Neural progenitor cell (in vitro differentiated cells): ENCODE results near the gene NFASC. TPM values are rescaled to one million over a fixed set of nuclear protein-coding genes. Genes with fewer than 3 reads are reported as not detected.

ENCODE experiments used
- DNase-seq: peaks from one replicate; pipeline ENCODE4 v3.0.0-alpha.2; 2016; ENCODE audit warnings: low spot score
- H2AFZ ChIP-seq: fragments of 200-600 bp; sonication (generic); replicated peaks from 2 replicates; pipeline ENCODE4 v1.6.1; 2016; ENCODE audit warnings: antibody characterized with exemption
- H3F3A ChIP-seq: fragments of 200-600 bp; sonication (generic); 2 replicates; pipeline ENCODE4 v1.6.1; 2016; ENCODE audit warnings: antibody characterized with exemption, low read depth
- H3K27ac ChIP-seq: fragments of 200-600 bp; sonication (generic); 2 replicates; pipeline ENCODE4 v1.5.1; 2016; ENCODE audit warnings: mild to moderate bottlenecking
- H3K27me3 ChIP-seq: fragments of 200-600 bp; sonication (generic); 2 replicates; pipeline ENCODE4 v1.6.1; 2016; ENCODE audit warnings: mild to moderate bottlenecking, moderate library complexity
- H3K36me3 ChIP-seq: fragments of 200-600 bp; sonication (generic); 2 replicates; pipeline ENCODE4 v1.5.1; 2016
- H3K4me1 ChIP-seq: fragments of 200-600 bp; sonication (generic); 2 replicates; pipeline ENCODE4 v1.6.1; 2016; ENCODE audit warnings: mixed run types
- H3K4me2 ChIP-seq: fragments of 200-600 bp; sonication (generic); 2 replicates; pipeline ENCODE4 v1.6.1; 2016
- H3K4me3 ChIP-seq: fragments of 200-600 bp; sonication (generic); 2 replicates; pipeline ENCODE4 v1.5.1; 2016
- H3K79me2 ChIP-seq: fragments of 200-600 bp; sonication (generic); 2 replicates; pipeline ENCODE4 v1.6.1; 2016; ENCODE audit warnings: low read depth
- H3K9ac ChIP-seq: fragments of 200-600 bp; sonication (generic); 2 replicates; pipeline ENCODE4 v1.6.1; 2016
- H3K9me3 ChIP-seq: fragments of 200-600 bp; sonication (generic); 2 replicates; pipeline ENCODE4 v1.5.1; 2016; ENCODE audit warnings: low read depth
- H4K20me1 ChIP-seq: fragments of 200-600 bp; sonication (generic); 2 replicates; pipeline ENCODE4 v1.6.1; 2016; ENCODE audit warnings: low read depth
- H3K27ac Mint-ChIP-seq: 3 replicates; pipeline ENCODE4 v1.8.0; 2021; ENCODE audit warnings: mixed read lengths
- H3K27me3 Mint-ChIP-seq: 2 replicates; pipeline ENCODE4 v1.8.0; 2022; ENCODE audit warnings: low read depth, mild to moderate bottlenecking, inconsistent platforms, moderate library complexity, mixed read lengths; ENCODE audit not compliant: insufficient read depth
- H3K36me3 Mint-ChIP-seq: 3 replicates; pipeline ENCODE4 v1.8.0; 2021; ENCODE audit warnings: mixed read lengths
- H3K4me1 Mint-ChIP-seq: 3 replicates; pipeline ENCODE4 v1.8.0; 2021; ENCODE audit warnings: mixed read lengths
- H3K4me3 Mint-ChIP-seq: 3 replicates; pipeline ENCODE4 v1.8.0; 2021; ENCODE audit warnings: mild to moderate bottlenecking, moderate library complexity, mixed read lengths
- H3K9me3 Mint-ChIP-seq: 3 replicates; pipeline ENCODE4 v1.8.0; 2020; ENCODE audit warnings: mixed read lengths
- EZH2 ChIP-seq: fragments of 200-600 bp; sonication (generic); IDR thresholded peaks from 2 replicates; pipeline ENCODE4 v1.6.1; 2017; ENCODE audit warnings: antibody characterized with exemption, mild to moderate bottlenecking, moderate library complexity
- EZH2phosphoT487 ChIP-seq: fragments of 200-600 bp; sonication (generic); IDR thresholded peaks from 2 replicates; pipeline ENCODE4 v1.6.1; 2017; ENCODE audit warnings: antibody characterized with exemption
- total RNA-seq: library from RNA; depleted of rRNA; stranded (reverse); fragments of >200 nt; gene quantifications from 2 replicates; pipeline ENCODE4 v1.2.3, GENCODE V29; 2015; ENCODE audit warnings: low replicate concordance
- TF ChIP-seq, protein P1 (sequence below): fragments of 200-600 bp; sonication (generic); IDR thresholded peaks from 2 replicates; pipeline ENCODE4 v1.5.1; 2017; ENCODE audit warnings: antibody characterized with exemption, mild to moderate bottlenecking

Gene NFASC
- total RNA-seq, 1 donor from 2014 or later, result 2.5 TPM

DNA sequence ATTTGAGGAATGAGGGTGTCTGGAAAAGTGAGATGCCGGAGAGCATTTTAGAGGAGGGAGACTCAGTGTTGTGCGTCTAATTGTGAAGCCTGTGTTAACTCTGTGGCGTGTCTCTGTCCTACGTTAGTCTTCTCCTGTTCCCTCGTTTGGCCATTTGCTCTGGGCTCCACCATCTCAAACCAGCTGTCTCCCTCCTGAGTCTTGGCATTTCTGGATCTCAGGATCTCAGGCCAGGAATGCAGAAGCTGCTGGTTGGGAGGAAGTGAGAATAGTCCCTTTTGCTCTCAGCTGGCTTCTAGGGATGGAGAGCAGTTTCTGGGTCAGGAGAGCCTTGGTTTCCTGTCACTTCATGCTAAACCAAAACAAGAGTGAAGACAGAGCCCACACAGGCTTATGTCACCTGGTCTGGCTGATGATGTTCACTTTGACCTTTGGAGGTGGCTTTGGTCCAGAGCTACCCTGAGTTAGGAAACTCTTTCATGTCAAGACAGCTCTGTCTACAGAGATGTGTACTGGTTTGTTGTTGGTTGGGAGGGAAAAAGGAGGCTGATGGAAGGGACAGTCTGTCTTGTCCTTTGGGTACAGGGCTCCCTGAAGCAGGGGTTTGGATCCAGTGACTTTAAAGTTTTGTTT lies 859 bp downstream of the NFASC start:
- H3F3A ChIP-seq, result no peaks in the 10 kb centered on the region
- TF ChIP-seq EZH2 (no peak), EZH2phosphoT487 (no peak)
- TF ChIP-seq, protein P1, sequence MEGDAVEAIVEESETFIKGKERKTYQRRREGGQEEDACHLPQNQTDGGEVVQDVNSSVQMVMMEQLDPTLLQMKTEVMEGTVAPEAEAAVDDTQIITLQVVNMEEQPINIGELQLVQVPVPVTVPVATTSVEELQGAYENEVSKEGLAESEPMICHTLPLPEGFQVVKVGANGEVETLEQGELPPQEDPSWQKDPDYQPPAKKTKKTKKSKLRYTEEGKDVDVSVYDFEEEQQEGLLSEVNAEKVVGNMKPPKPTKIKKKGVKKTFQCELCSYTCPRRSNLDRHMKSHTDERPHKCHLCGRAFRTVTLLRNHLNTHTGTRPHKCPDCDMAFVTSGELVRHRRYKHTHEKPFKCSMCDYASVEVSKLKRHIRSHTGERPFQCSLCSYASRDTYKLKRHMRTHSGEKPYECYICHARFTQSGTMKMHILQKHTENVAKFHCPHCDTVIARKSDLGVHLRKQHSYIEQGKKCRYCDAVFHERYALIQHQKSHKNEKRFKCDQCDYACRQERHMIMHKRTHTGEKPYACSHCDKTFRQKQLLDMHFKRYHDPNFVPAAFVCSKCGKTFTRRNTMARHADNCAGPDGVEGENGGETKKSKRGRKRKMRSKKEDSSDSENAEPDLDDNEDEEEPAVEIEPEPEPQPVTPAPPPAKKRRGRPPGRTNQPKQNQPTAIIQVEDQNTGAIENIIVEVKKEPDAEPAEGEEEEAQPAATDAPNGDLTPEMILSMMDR, result no peak
- no peak overlapping the region for H3K27ac ChIP-seq
- no peaks in the 10 kb centered on the region for H4K20me1 ChIP-seq
- no peaks in the 10 kb centered on the region for H3K9me3 ChIP-seq
- no peaks in the 10 kb centered on the region for H3K79me2 ChIP-seq
- Mint-ChIP-seq H3K27ac (peak overlapping the region; percentile 76), H3K36me3 (no peaks in the 10 kb centered on the region), H3K9me3 (no peaks in the 10 kb centered on the region), H3K4me3 (no peak overlapping the region), H3K4me1 (peaks cover 35% of the 10 kb centered on the region), H3K27me3 (peaks cover 14% of the 10 kb centered on the region)
- no peak overlapping the region for H3K9ac ChIP-seq
- H3K27me3 ChIP-seq, result no peaks in the 10 kb centered on the region
- peaks cover 7% of the 10 kb centered on the region for H3K4me1 ChIP-seq
- no peak for DNase-seq
- no peaks in the 10 kb centered on the region for H3K36me3 ChIP-seq
- no peak overlapping the region for H3K4me2 ChIP-seq
- no peak overlapping the region for H3K4me3 ChIP-seq
- no peak overlapping the region for H2AFZ ChIP-seq

DNA sequence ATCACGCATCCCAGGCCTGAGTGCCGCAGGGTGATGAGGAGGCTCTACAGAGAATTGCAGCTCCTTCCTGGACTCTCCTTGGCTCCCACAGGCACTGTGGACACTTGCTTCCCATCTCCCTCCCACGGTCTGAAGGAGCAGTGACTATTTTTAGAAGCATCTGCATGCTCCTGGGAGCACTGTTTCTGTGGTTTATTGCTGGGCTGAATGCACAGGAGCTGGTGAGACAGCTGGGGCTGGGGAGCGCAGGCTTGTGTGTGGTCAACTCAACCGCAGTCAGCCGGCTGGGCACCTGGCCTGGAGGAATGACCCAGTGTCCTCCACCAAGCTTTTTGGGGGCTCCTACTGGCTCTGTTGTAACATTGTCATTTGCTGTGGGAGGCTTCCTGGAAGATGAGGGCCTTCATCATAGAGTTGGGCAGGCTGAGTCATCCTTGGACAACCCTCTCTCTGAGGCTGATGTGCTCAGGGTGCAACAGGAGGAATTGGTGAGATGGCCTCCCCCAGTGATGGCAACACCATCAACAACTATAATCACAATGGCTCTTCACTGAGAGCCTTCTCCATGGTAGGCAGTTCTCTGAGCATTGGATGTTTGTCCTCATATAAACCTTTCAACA lies 1.7 kb downstream of the NFASC start:
- Mint-ChIP-seq H3K36me3 (no peaks in the 10 kb centered on the region), H3K9me3 (no peaks in the 10 kb centered on the region), H3K27me3 (peaks cover 14% of the 10 kb centered on the region), H3K4me1 (peaks cover 35% of the 10 kb centered on the region), H3K4me3 (no peak overlapping the region), H3K27ac (no peak overlapping the region)
- no peak overlapping the region for H3K4me3 ChIP-seq
- DNase-seq, result no peak
- no peaks in the 10 kb centered on the region for H3K9me3 ChIP-seq
- H3F3A ChIP-seq, result no peaks in the 10 kb centered on the region
- H3K79me2 ChIP-seq, result no peaks in the 10 kb centered on the region
- TF ChIP-seq, protein P1, result no peak
- no peaks in the 10 kb centered on the region for H3K27me3 ChIP-seq
- no peaks in the 10 kb centered on the region for H3K36me3 ChIP-seq
- H3K9ac ChIP-seq, result no peak overlapping the region
- H3K4me1 ChIP-seq, result peaks cover 7% of the 10 kb centered on the region
- H3K27ac ChIP-seq, result no peak overlapping the region
- no peaks in the 10 kb centered on the region for H4K20me1 ChIP-seq
- no peak overlapping the region for H2AFZ ChIP-seq
- H3K4me2 ChIP-seq, result no peak overlapping the region

DNA sequence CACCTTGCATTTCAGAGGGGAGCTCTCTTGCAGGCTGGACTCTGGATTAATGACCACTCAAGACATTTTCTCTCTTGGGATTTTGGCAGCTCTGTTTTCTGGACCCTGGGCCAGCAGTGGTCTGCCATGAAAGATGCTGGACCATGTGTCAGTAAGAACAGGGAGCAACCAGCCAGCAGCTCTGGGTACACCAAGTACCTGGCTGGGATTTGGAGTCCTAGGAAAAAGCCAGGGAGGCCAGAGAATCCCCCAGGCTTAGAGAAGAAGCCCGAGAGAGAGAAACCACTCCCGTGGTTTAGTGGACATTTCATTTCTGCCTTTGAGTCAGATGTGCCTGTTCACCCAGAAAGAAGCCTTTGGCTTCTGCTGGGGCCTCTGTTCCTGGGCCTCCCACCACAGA lies 2.5 kb downstream of the NFASC start:
- Histone ChIP-seq H3K4me1 (peaks cover 7% of the 10 kb centered on the region), H3K4me3 (no peak overlapping the region), H3K27me3 (no peaks in the 10 kb centered on the region), H3K36me3 (no peaks in the 10 kb centered on the region), H3K79me2 (no peaks in the 10 kb centered on the region), H2AFZ (no peak overlapping the region), H4K20me1 (no peaks in the 10 kb centered on the region), H3K9ac (no peak overlapping the region), H3K27ac (no peak overlapping the region), H3K4me2 (no peak overlapping the region), H3K9me3 (no peaks in the 10 kb centered on the region), H3F3A (no peaks in the 10 kb centered on the region)
- Mint-ChIP-seq H3K36me3 (no peaks in the 10 kb centered on the region), H3K9me3 (no peaks in the 10 kb centered on the region), H3K27me3 (peaks cover 9% of the 10 kb centered on the region), H3K4me3 (no peak overlapping the region), H3K4me1 (peaks cover 33% of the 10 kb centered on the region), H3K27ac (no peak overlapping the region)
- no peak for TF ChIP-seq EZH2phosphoT487
- TF ChIP-seq EZH2, result no peak
- TF ChIP-seq, protein P1, result no peak
- no peak for DNase-seq
